Trophoblast cell (in vitro differentiated cells and primary cell): ENCODE data around the gene CFDP1.

Source experiments
- DNase-seq, 2 donors: peaks; one replicate each; pipeline ENCODE4 v3.0.0-alpha.2; 2016
- H2AFZ ChIP-seq: 2 replicates; pipeline ENCODE4 v1.6.1; 2013; ENCODE audit warnings: low read length, moderate library complexity, mild to moderate bottlenecking; ENCODE audit not compliant: insufficient read depth, poor library complexity
- H2AK5ac ChIP-seq: 2 replicates; pipeline ENCODE4 v1.6.1; 2013; ENCODE audit warnings: mild to moderate bottlenecking, low read length
- H2BK120ac ChIP-seq: 2 replicates; pipeline ENCODE4 v1.6.1; 2013; ENCODE audit warnings: low read length, mild to moderate bottlenecking, moderate library complexity; ENCODE audit not compliant: insufficient read depth, poor library complexity
- H2BK12ac ChIP-seq: 2 replicates; pipeline ENCODE4 v1.6.1; 2013; ENCODE audit warnings: mild to moderate bottlenecking, low read length, moderate library complexity
- H2BK5ac ChIP-seq: 2 replicates; pipeline ENCODE4 v1.6.1; 2013; ENCODE audit warnings: low read length, low read depth, moderate library complexity, mild to moderate bottlenecking; ENCODE audit not compliant: poor library complexity
- H3K14ac ChIP-seq: 2 replicates; pipeline ENCODE4 v1.6.1; 2013; ENCODE audit warnings: mild to moderate bottlenecking, low read length
- H3K18ac ChIP-seq: 2 replicates; pipeline ENCODE4 v1.6.1; 2013; ENCODE audit warnings: mild to moderate bottlenecking, low read length
- H3K23ac ChIP-seq: 2 replicates; pipeline ENCODE4 v1.6.1; 2013; ENCODE audit warnings: low read length
- H3K27ac ChIP-seq: 2 replicates; pipeline ENCODE4 v1.5.1; 2013; ENCODE audit warnings: low read depth, mild to moderate bottlenecking, inconsistent platforms, low read length, moderate library complexity
- H3K27me3 ChIP-seq: 2 replicates; pipeline ENCODE4 v1.6.1; 2013; ENCODE audit warnings: inconsistent platforms, mild to moderate bottlenecking, low read length, moderate library complexity; ENCODE audit not compliant: insufficient read depth
- H3K36me3 ChIP-seq, 2 experiments: 1 replicate in 1 of 2; 2 replicates in 1 of 2; pipeline ENCODE4 v1.6.1; 2013; ENCODE audit warnings: low read length in 2 of 2, mild to moderate bottlenecking in 2 of 2, moderate library complexity in 1 of 2; ENCODE audit not compliant: insufficient read depth in 2 of 2, control insufficient read depth in 1 of 2
- H3K4ac ChIP-seq: 2 replicates; pipeline ENCODE4 v1.6.1; 2013; ENCODE audit warnings: low read depth, mild to moderate bottlenecking, low read length, moderate library complexity
- H3K4me1 ChIP-seq, 2 experiments: 1 replicate in 1 of 2; 2 replicates in 1 of 2; pipeline ENCODE4 v1.6.1; 2013; ENCODE audit warnings: low read length in 2 of 2, mild to moderate bottlenecking in 2 of 2, moderate library complexity in 1 of 2; ENCODE audit not compliant: insufficient read depth in 2 of 2, control insufficient read depth in 1 of 2
- H3K4me2 ChIP-seq: 2 replicates; pipeline ENCODE4 v1.6.1; 2013; ENCODE audit warnings: inconsistent platforms, mild to moderate bottlenecking, low read length, moderate library complexity
- H3K4me3 ChIP-seq: 2 replicates; pipeline ENCODE4 v1.5.1; 2013; ENCODE audit warnings: mild to moderate bottlenecking, low read depth, low read length, inconsistent platforms
- H3K79me1 ChIP-seq: one replicate; pipeline ENCODE4 v1.6.1; 2013; ENCODE audit warnings: low read length
- H3K79me2 ChIP-seq: 2 replicates; pipeline ENCODE4 v1.6.1; 2013; ENCODE audit warnings: low read length, mild to moderate bottlenecking; ENCODE audit not compliant: control insufficient read depth, insufficient read depth, poor library complexity
- H3K9ac ChIP-seq: 2 replicates; pipeline ENCODE4 v1.6.1; 2013; ENCODE audit warnings: mild to moderate bottlenecking, low read length
- H3K9me3 ChIP-seq: 2 replicates; pipeline ENCODE4 v1.6.1; 2013; ENCODE audit warnings: low read depth, mild to moderate bottlenecking, control low read depth, inconsistent platforms, low read length; ENCODE audit not compliant: insufficient read depth
- H4K12ac ChIP-seq: 2 replicates; pipeline ENCODE4 v1.6.1; 2013; ENCODE audit warnings: low read depth, mild to moderate bottlenecking, low read length, moderate library complexity
- H4K8ac ChIP-seq: 2 replicates; pipeline ENCODE4 v1.6.1; 2013; ENCODE audit warnings: low read depth, mild to moderate bottlenecking, low read length, moderate library complexity
- H4K91ac ChIP-seq: one replicate; pipeline ENCODE4 v1.6.1; 2013; ENCODE audit warnings: low read depth, mild to moderate bottlenecking, low read length, moderate library complexity
- WGBS: extraction: QIAGEN DNeasy Blood & Tissue Kit; methylation state at CpG from one replicate; pipeline ENCODE4 v1.1.7; 2013; ENCODE audit warnings: missing lambda C conversion rate; ENCODE audit not compliant: insufficient read length, insufficient coverage; ENCODE audit errors: extremely low coverage; 5-methylcytosine and 5-hydroxymethylcytosine counted together

CFDP1 gene

GRCh38 chr16:75459691-75460090, 26.4 kb upstream of the CFDP1 start:
- no peak overlapping the region for H2BK5ac ChIP-seq
- no peak for DNase-seq
- no CpG with 5 or more reads among the region's 4 CpGs for WGBS

GRCh38 chr16:75458439-75458838, 25.1 kb upstream of the CFDP1 start:
- Histone ChIP-seq H2BK12ac (no peak overlapping the region), H3K18ac (no peak overlapping the region), H2BK120ac (no peak overlapping the region), H3K27me3 (no peaks in the 10 kb centered on the region), H2AK5ac (no peak overlapping the region), H3K9ac (no peak overlapping the region), H3K4me2 (no peak overlapping the region), H3K4me1 (peaks cover 0 to 2% of the 10 kb centered on the region in 2 experiments), H4K12ac (no peak overlapping the region), H3K79me2 (peaks cover 9% of the 10 kb centered on the region), H3K23ac (no peak overlapping the region), H3K4me3 (no peak overlapping the region), H3K36me3 (peaks cover 3 to 4% of the 10 kb centered on the region in 2 experiments), H4K91ac (no peak overlapping the region), H2AFZ (no peak overlapping the region), H2BK5ac (no peak overlapping the region), H4K8ac (no peak overlapping the region), H3K4ac (no peak overlapping the region), H3K79me1 (no peaks in the 10 kb centered on the region), H3K14ac (no peak overlapping the region), H3K9me3 (no peaks in the 10 kb centered on the region), H3K27ac (no peak overlapping the region)
- DNase-seq = no peak
- no CpG with 5 or more reads among the region's 2 CpGs for WGBS

More at GRCh38 chr16:75459691-75460090, 26.4 kb upstream of the CFDP1 start:
- peaks cover 3 to 4% of the 10 kb centered on the region in 2 experiments for H3K36me3 ChIP-seq
- H3K9ac ChIP-seq = no peak overlapping the region
- H3K4me3 ChIP-seq = no peak overlapping the region
- no peak overlapping the region for H2AK5ac ChIP-seq
- H3K4ac ChIP-seq = peak overlapping the region; percentile 57
- no peak overlapping the region for H4K8ac ChIP-seq
- H3K4me2 ChIP-seq = no peak overlapping the region
- H4K12ac ChIP-seq = no peak overlapping the region
- no peak overlapping the region for H2BK12ac ChIP-seq
- peaks cover 0 to 2% of the 10 kb centered on the region in 2 experiments for H3K4me1 ChIP-seq
- H4K91ac ChIP-seq = no peak overlapping the region
- H3K79me2 ChIP-seq = peaks cover 17% of the 10 kb centered on the region
- peaks cover 6% of the 10 kb centered on the region for H3K79me1 ChIP-seq
- H3K23ac ChIP-seq = no peak overlapping the region
- no peaks in the 10 kb centered on the region for H3K27me3 ChIP-seq
- H2BK120ac ChIP-seq = no peak overlapping the region
- no peaks in the 10 kb centered on the region for H3K9me3 ChIP-seq
- H3K27ac ChIP-seq = no peak overlapping the region
- no peak overlapping the region for H3K18ac ChIP-seq
- H2AFZ ChIP-seq = no peak overlapping the region
- no peak overlapping the region for H3K14ac ChIP-seq

GRCh38 chr16:75458029-75458428, 24.7 kb upstream of the CFDP1 start:
- Histone ChIP-seq H3K4me1 (peaks cover 0 to 2% of the 10 kb centered on the region in 2 experiments), H2AFZ (no peak overlapping the region), H3K4me3 (no peak overlapping the region), H4K8ac (no peak overlapping the region), H2BK120ac (no peak overlapping the region), H2AK5ac (no peak overlapping the region), H3K4ac (no peak overlapping the region), H4K12ac (no peak overlapping the region), H3K18ac (no peak overlapping the region), H3K27me3 (no peaks in the 10 kb centered on the region), H3K79me2 (peaks cover 11% of the 10 kb centered on the region), H3K9ac (no peak overlapping the region), H2BK12ac (no peak overlapping the region), H3K36me3 (peaks cover 3 to 4% of the 10 kb centered on the region in 2 experiments), H2BK5ac (no peak overlapping the region), H3K9me3 (no peaks in the 10 kb centered on the region), H3K14ac (no peak overlapping the region), H3K27ac (no peak overlapping the region), H3K23ac (no peak overlapping the region), H3K79me1 (no peaks in the 10 kb centered on the region), H4K91ac (no peak overlapping the region), H3K4me2 (no peak overlapping the region)
- no CpG with 5 or more reads among the region's 4 CpGs for WGBS
- no peak for DNase-seq

DNA sequence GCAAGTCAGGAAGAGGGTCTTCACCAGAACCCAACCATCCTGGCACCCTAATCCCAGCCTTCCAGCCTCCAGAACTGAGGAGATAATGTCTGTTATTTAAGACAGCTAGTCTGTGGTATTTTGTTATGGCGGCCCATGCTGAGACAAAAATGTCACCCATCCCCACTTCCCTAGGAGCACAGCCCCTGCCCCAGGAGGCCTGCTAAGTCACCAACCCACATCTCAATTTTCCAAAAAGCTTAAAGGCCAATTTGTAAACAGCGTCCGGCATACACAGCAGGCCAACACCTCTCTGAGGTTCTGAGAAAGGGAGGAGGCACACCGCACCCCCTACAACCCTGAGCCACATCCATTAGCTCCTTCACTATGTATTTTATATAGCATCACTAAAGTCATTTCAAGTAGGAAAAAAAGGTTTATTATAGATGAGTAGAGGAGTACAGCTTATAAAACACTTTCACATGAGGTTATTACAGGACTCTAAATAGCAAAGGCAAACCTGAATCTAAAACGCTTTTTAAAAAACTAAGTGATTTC, 24.2 kb upstream of the CFDP1 start:
- Histone ChIP-seq H3K27ac (no peak overlapping the region), H4K12ac (no peak overlapping the region), H3K23ac (no peak overlapping the region), H3K18ac (no peak overlapping the region), H3K9ac (no peak overlapping the region), H2AFZ (no peak overlapping the region), H2BK120ac (no peak overlapping the region), H3K36me3 (peaks cover 3 to 4% of the 10 kb centered on the region in 2 experiments), H3K4me2 (no peak overlapping the region), H3K14ac (no peak overlapping the region), H4K91ac (no peak overlapping the region), H3K4me3 (no peak overlapping the region), H3K4ac (peak overlapping the region; percentile 8), H3K4me1 (peaks cover 0 to 2% of the 10 kb centered on the region in 2 experiments), H3K9me3 (no peaks in the 10 kb centered on the region), H2AK5ac (no peak overlapping the region), H2BK5ac (no peak overlapping the region), H4K8ac (no peak overlapping the region), H3K27me3 (no peaks in the 10 kb centered on the region), H2BK12ac (no peak overlapping the region), H3K79me2 (peaks cover 12% of the 10 kb centered on the region), H3K79me1 (no peaks in the 10 kb centered on the region)
- no CpG with 5 or more reads among the region's 5 CpGs for WGBS
- DNase-seq = no peak
